Endothelial cell (in vitro differentiated cells): ENCODE results near the gene CD164. TPM values are rescaled to one million over a fixed set of nuclear protein-coding genes. Genes with fewer than 3 reads are reported as not detected.
A peak's percentile ranks its signal among the peaks of the same experiment; 100 is the strongest.

Source experiments
- DNase-seq: peaks from one replicate; pipeline ENCODE4 v3.0.0; 2021; ENCODE audit warnings: low spot score
- H3K27ac Mint-ChIP-seq: one replicate; pipeline ENCODE4 v1.8.0; 2021; ENCODE audit warnings: mixed read lengths, inconsistent platforms; ENCODE audit not compliant: unreplicated experiment
- H3K27me3 Mint-ChIP-seq: one replicate; pipeline ENCODE4 v1.8.0; 2021; ENCODE audit warnings: mild to moderate bottlenecking, moderate library complexity, mixed read lengths, inconsistent platforms; ENCODE audit not compliant: unreplicated experiment
- H3K36me3 Mint-ChIP-seq: one replicate; pipeline ENCODE4 v1.8.0; 2021; ENCODE audit warnings: mild to moderate bottlenecking, low read depth, mixed read lengths, inconsistent platforms; ENCODE audit not compliant: unreplicated experiment
- H3K4me1 Mint-ChIP-seq: one replicate; pipeline ENCODE4 v1.8.0; 2021; ENCODE audit warnings: mild to moderate bottlenecking, mixed read lengths, inconsistent platforms; ENCODE audit not compliant: unreplicated experiment
- H3K4me3 Mint-ChIP-seq: one replicate; pipeline ENCODE4 v1.8.0; 2021; ENCODE audit warnings: mild to moderate bottlenecking, mixed read lengths, inconsistent platforms; ENCODE audit not compliant: unreplicated experiment
- H3K9me3 Mint-ChIP-seq: one replicate; pipeline ENCODE4 v1.8.0; 2021; ENCODE audit warnings: mixed read lengths, inconsistent platforms; ENCODE audit not compliant: unreplicated experiment
- total RNA-seq: library from RNA; stranded (reverse); fragmentation: NEBNext Ultra II Directional; extraction: Animal tissue kit (Norgen Biotek cat#: 25700); gene quantifications from one replicate; pipeline ENCODE4 v1.2.1, GENCODE V29; 2021; ENCODE audit not compliant: unreplicated experiment
- TF ChIP-seq, protein P1 (sequence below): fragments of 200-600 bp; sonication (generic); IDR thresholded peaks from one replicate; pipeline ENCODE4 v1.5.0; 2021; ENCODE audit warnings: antibody characterized with exemption; ENCODE audit not compliant: unreplicated experiment

The CD164 gene
- total RNA-seq, 1 donor from 2014 or later: 220 TPM

DNA sequence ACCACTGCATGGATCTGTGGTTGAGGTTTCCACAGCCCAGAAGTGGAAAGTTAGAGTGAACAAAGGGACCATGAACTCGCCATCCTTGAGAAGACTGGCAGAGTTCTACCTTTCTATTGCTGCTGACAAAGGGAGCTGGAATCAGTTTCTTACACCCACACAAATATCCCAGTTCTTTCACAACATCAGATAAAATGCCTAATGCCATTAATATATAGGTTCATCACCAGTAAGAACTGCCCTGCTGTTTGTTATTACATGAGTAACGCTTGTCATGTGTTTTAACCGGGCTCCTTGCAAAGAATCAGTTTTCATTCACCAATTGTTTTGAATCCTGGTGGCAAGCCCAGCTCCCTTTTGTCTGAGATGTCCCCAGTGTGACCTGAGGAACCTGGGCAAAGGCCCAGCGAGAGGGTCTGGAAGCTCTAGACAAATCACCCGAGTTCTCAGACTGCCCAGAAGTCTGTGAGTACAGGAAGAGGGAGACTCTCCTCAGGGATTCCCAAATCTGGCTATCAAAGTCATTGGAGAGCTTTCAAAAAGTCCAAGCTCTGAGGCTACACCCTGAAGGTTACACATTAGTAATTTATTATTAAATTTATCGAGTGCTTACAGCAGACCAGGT, 7.5 kb upstream of the CD164 start:
- TF ChIP-seq, protein P1, sequence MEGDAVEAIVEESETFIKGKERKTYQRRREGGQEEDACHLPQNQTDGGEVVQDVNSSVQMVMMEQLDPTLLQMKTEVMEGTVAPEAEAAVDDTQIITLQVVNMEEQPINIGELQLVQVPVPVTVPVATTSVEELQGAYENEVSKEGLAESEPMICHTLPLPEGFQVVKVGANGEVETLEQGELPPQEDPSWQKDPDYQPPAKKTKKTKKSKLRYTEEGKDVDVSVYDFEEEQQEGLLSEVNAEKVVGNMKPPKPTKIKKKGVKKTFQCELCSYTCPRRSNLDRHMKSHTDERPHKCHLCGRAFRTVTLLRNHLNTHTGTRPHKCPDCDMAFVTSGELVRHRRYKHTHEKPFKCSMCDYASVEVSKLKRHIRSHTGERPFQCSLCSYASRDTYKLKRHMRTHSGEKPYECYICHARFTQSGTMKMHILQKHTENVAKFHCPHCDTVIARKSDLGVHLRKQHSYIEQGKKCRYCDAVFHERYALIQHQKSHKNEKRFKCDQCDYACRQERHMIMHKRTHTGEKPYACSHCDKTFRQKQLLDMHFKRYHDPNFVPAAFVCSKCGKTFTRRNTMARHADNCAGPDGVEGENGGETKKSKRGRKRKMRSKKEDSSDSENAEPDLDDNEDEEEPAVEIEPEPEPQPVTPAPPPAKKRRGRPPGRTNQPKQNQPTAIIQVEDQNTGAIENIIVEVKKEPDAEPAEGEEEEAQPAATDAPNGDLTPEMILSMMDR: no peak
- peaks cover 10% of the 10 kb centered on the region for H3K4me1 Mint-ChIP-seq
- no peaks in the 10 kb centered on the region for H3K27me3 Mint-ChIP-seq
- H3K36me3 Mint-ChIP-seq: no peaks in the 10 kb centered on the region
- no peak overlapping the region for H3K4me3 Mint-ChIP-seq
- DNase-seq: no peak
- H3K27ac Mint-ChIP-seq: no peak overlapping the region
- H3K9me3 Mint-ChIP-seq: no peaks in the 10 kb centered on the region

DNA sequence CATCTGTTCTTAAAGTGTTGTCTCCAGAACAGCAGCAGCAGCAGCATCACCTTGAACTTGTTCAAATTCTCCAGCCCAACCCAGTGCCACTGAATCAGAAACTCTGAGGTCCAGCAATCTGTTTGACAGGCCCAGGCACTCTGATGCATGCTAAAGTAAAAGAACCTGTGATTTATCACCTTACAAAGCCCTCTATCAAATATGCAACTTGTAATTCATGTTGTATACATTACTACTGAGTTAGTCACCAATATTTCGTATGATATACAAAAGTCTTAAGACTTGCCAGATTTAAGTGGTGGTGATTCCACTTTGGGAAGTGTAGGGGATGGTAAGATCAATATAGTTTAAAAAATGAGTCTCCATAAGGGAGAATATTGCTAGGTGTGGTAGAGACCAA, 6.0 kb upstream of the CD164 start:
- TF ChIP-seq, protein P1: no peak
- Mint-ChIP-seq H3K27ac (no peak overlapping the region), H3K9me3 (no peaks in the 10 kb centered on the region), H3K4me3 (no peak overlapping the region), H3K36me3 (no peaks in the 10 kb centered on the region), H3K4me1 (peaks cover 17% of the 10 kb centered on the region), H3K27me3 (peaks cover 3% of the 10 kb centered on the region)
- no peak for DNase-seq

DNA sequence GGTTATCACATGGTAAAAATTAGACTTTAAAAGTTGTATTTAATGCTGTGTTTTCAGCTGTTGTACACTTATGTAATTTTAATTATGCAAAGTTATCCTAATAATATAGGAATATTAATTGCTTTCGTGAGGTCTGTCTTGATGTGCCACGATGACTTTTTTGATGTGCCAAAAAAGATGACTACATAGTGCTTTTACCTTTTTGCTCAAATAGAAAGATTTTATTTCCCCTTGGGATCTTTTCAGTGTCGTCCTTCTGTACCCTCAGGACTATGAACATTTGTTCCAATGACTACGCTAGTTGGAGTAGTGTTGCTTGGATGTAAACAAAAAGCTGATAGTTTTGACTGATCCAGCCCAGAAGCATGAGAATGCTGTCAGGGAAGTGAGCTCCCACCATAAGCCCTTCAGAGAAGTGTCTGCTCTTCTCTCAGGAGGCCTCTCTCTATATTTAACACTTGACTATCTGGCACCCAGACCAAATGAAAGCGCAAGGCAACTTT, 1.2 kb upstream of the CD164 start:
- Mint-ChIP-seq H3K36me3 (peaks cover 4% of the 10 kb centered on the region), H3K27ac (peak overlapping the region; percentile 99), H3K9me3 (no peaks in the 10 kb centered on the region), H3K4me1 (peaks cover 37% of the 10 kb centered on the region), H3K4me3 (peak overlapping the region; percentile 93), H3K27me3 (peaks cover 10% of the 10 kb centered on the region)
- DNase-seq: no peak
- TF ChIP-seq, protein P1: peak; percentile 48

DNA sequence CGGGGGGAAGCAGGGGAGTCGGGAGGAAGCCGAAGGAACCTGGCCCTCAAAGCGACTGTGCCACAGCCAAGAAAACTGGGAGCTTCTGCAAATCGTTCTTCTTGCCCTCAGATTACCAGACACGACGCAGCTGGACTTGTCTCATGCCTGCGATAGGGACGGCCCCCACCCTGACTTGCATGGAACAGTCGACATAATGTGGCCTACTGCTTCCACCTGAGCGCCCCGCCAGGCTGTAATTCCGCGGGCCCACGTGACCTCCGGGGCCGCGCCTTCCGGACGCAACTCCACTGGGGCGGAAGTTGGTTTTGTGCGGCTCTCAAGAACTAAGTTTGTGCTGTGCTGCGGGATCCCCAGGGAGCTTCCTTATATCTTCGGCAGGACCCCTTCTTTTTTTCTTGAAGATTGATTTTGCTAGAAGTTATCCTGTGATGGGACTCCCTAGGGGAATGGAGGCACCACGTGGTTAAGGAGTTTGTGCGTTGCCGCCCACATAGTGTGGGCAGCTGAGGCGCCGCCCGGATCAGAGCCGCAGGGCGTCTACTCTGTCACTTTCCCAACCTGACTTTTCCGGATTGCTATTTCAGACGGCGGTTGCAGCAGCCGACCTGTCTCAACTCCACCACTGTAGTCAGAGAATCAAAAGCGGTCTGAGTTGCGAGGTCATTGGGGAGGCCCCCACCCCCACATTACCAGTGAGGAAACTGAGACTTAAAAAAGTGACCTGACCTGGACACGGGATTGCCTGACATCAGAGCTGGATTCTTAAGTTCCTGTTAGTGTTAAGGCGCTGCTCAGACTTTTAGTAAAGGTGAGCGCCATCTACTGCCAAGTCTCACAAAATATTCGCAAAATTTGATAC, 540 bp upstream of the CD164 start:
- peak overlapping the region; percentile 93 for H3K4me3 Mint-ChIP-seq
- peaks cover 10% of the 10 kb centered on the region for H3K27me3 Mint-ChIP-seq
- H3K4me1 Mint-ChIP-seq: peaks cover 40% of the 10 kb centered on the region
- H3K9me3 Mint-ChIP-seq: no peaks in the 10 kb centered on the region
- peaks cover 6% of the 10 kb centered on the region for H3K36me3 Mint-ChIP-seq
- peak; percentile 81 for DNase-seq
- TF ChIP-seq, protein P1: no peak
- peak overlapping the region; percentile 99 for H3K27ac Mint-ChIP-seq
